Vagina (tissue), 2 donors: ENCODE measurements around the gene EGFR.

Experiments used
- CTCF ChIP-seq, 3 experiments: fragments of 450-650 bp in 2 of 3; fragments of 200-600 bp in 1 of 3; sonication (generic) in 1 of 3; IDR thresholded peaks; one replicate each; pipeline ENCODE4 v1.5.1; 2017 to 2019; ENCODE audit warnings: antibody characterized with exemption in 3 of 3, mild to moderate bottlenecking in 2 of 3, moderate library complexity in 2 of 3
- POLR2A ChIP-seq, 2 donors: fragments of 450-650 bp; IDR thresholded peaks; one replicate each; pipeline ENCODE4 v1.6.1; 2017; ENCODE audit warnings: antibody characterized with exemption in 2 of 2, mild to moderate bottlenecking in 2 of 2, moderate library complexity in 2 of 2
- POLR2AphosphoS5 ChIP-seq, 2 donors: sonication (generic); formaldehyde crosslinking; IDR thresholded peaks; one replicate each; pipeline ENCODE4 v1.9.0; 2017; ENCODE audit warnings: antibody characterized with exemption in 2 of 2, mild to moderate bottlenecking in 2 of 2, low read depth in 1 of 2; ENCODE audit not compliant: insufficient read depth in 1 of 2

GRCh38 chr7:55160539-55160938 is 141.7 kb downstream of the EGFR start:
- TF ChIP-seq POLR2A (IDR thresholded peaks at IDR 0.05) (no peak), CTCF (IDR thresholded peaks at IDR 0.05) (no peak), POLR2AphosphoS5 (IDR thresholded peaks at IDR 0.05; ENCODE audit: insufficient read depth in 1 of 2, low read depth in 1 of 2) (no peak)
